Panc1 (cell line): ENCODE data around the gene ZNF266. TPM values are rescaled to one million over a fixed set of nuclear protein-coding genes. Genes with fewer than 3 reads are reported as not detected.

Experiments used
- ATAC-seq: fragments of 200-7000 bp; cut with Tn5 transposase; 2 replicates; pipeline ENCODE4 v1.9.1; 2020; ENCODE audit warnings: mild to moderate bottlenecking, moderate library complexity
- BruUV-seq: library from RNA; stranded (reverse); fragments of 400-500 nt; replicated peaks from 2 replicates; lab custom pipeline; 2021; lab: Mats Ljungman, UMichigan
- CTCF ChIA-PET: fragments of 300-600 bp; sonication (Branson Sonifier 250); formaldehyde crosslinking; loops from one replicate; lab custom pipeline; 2022; ENCODE audit warnings: antibody characterized with exemption; lab: Charles Lee
- POLR2A ChIA-PET: fragments of 300-600 bp; sonication (Branson Sonifier 250); formaldehyde crosslinking; loops from one replicate; lab custom pipeline; 2022; ENCODE audit warnings: antibody characterized with exemption; lab: Charles Lee
- DNase-seq: peaks from one replicate; pipeline ENCODE4 v3.0.0-alpha.2; 2010; ENCODE audit warnings: low read depth, low spot score
- H3K27ac ChIP-seq: 2 replicates; pipeline ENCODE4 v1.5.1; 2011; ENCODE audit warnings: mild to moderate bottlenecking, low read length, inconsistent platforms
- H3K27me3 ChIP-seq: fragments of 200-500 bp; sonication (Bioruptor generic); 2 replicates; pipeline ENCODE4 v1.6.0; 2014; ENCODE audit warnings: low read length, inconsistent platforms; ENCODE audit not compliant: control insufficient read depth, insufficient read depth
- H3K36me3 ChIP-seq: fragments of 200-500 bp; sonication (Bioruptor generic); 2 replicates; pipeline ENCODE4 v1.5.1; 2014; ENCODE audit warnings: inconsistent platforms, mild to moderate bottlenecking, low read length, moderate library complexity; ENCODE audit not compliant: control insufficient read depth, insufficient read depth
- H3K4me1 ChIP-seq: 2 replicates; pipeline ENCODE4 v1.5.1; 2011; ENCODE audit warnings: inconsistent platforms, mild to moderate bottlenecking, low read length, moderate library complexity; ENCODE audit not compliant: control insufficient read depth, insufficient read depth
- H3K4me3 ChIP-seq, 2 experiments: 2 replicates each; pipeline ENCODE4 v1.5.1; 2011 to 2012; ENCODE audit warnings: low read depth in 2 of 2, low read length in 2 of 2, mild to moderate bottlenecking in 2 of 2, inconsistent platforms in 1 of 2, moderate library complexity in 1 of 2
- H3K9me3 ChIP-seq: fragments of 200-500 bp; sonication (Bioruptor generic); 2 replicates; pipeline ENCODE4 v1.5.1; 2014; ENCODE audit warnings: low read depth, mild to moderate bottlenecking, inconsistent platforms, low read length, moderate library complexity; ENCODE audit not compliant: control insufficient read depth, insufficient read depth
- POLR2AphosphoS5 ChIP-seq: IDR thresholded peaks from 2 replicates; pipeline ENCODE4 v1.6.1; 2012; ENCODE audit warnings: mild to moderate bottlenecking, low read depth, low read length, moderate library complexity
- SIN3A ChIP-seq: IDR thresholded peaks from 2 replicates; pipeline ENCODE4 v1.6.1; 2012; ENCODE audit warnings: low read depth, mild to moderate bottlenecking, low read length, moderate library complexity, borderline replicate concordance; ENCODE audit not compliant: insufficient read depth
- TCF7L2 ChIP-seq: IDR thresholded peaks from 2 replicates; pipeline ENCODE4 v1.6.1; 2011; ENCODE audit warnings: mild to moderate bottlenecking, low read depth, low read length, inconsistent platforms
- in situ Hi-C: cut with HindIII; loops from 2 replicates; pipeline ENCODE4 v1.10.0; 2016; ENCODE audit warnings: low sequenced_read_pairs, low pct_unique_long_range_greater_than_20kb
- intact Hi-C: fragments of 100-400 bp; cut with micrococcal nuclease; formaldehyde crosslinking; loops from one replicate; pipeline ENCODE4 v1.10.0; 2022; ENCODE audit not compliant: unreplicated experiment
- total RNA-seq: library from RNA; stranded (reverse); gene quantifications from one replicate; pipeline ENCODE4 v1.2.1, GENCODE V29; 2021; ENCODE audit not compliant: unreplicated experiment
- TF ChIP-seq, protein P1 (sequence below), 2 experiments: IDR thresholded peaks; 2 replicates each; pipeline ENCODE4 v1.6.1; 2011 to 2012; ENCODE audit warnings: low read depth in 2 of 2, control low read depth in 1 of 2, low read length in 1 of 2, mild to moderate bottlenecking in 1 of 2, moderate library complexity in 1 of 2; ENCODE audit not compliant: insufficient read depth in 1 of 2
- TF ChIP-seq, protein P2 (sequence below): fragments of 450-650 bp; IDR thresholded peaks from 2 replicates; pipeline ENCODE4 v1.5.1; 2017; ENCODE audit warnings: mild to moderate bottlenecking

The ZNF266 gene
- total RNA-seq, 1 experiment from 2014 or later = 10.5 TPM

DNA sequence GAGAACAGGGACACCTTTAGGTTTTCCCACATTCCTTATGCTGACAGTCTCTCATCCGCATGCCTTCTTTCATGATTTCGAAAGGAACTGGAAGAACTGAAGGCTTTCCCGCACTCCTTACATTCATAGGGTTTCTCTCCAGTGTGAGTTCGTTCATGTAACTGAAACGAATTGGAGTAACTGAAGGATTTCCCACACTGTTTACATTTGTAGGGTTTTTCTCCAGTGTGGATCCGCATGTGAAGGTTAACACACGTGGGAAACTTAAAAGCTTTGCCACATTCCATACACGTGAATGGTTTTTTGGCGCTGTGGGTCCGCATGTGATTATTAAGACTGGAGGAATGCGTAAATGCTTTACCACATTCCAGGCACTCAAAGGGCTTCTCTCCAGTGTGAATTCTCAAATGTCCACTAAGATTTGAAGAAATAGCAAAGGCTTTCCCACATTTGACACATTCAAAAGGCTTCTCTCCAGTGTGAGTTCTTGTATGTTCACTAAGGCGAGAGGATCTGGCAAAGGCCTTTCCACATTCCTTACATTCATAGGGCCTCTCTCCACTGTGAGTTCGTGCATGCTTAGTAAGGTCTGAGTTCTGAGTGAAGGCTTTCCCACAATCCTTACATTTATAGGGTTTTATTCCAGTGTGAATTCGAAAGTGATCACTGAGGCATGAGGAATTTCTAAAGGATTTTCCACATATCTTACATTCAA lies 22.0 kb downstream of the ZNF266 start:
- peaks cover 54% of the 10 kb centered on the region for H3K9me3 ChIP-seq
- no TSS peak for BruUV-seq
- no peaks in the 10 kb centered on the region for H3K27me3 ChIP-seq
- CTCF ChIA-PET = no interaction called here
- intact Hi-C loops = no loop called here
- H3K4me3 ChIP-seq = no peak overlapping the region
- no peaks in the 10 kb centered on the region for H3K4me1 ChIP-seq
- in situ Hi-C loops = no loop called here
- peaks cover 10% of the 10 kb centered on the region for H3K36me3 ChIP-seq
- no peak overlapping the region for H3K27ac ChIP-seq
- ATAC-seq = no peak
- no peak for DNase-seq
- no peak for TF ChIP-seq SIN3A
- TF ChIP-seq, protein P1, sequence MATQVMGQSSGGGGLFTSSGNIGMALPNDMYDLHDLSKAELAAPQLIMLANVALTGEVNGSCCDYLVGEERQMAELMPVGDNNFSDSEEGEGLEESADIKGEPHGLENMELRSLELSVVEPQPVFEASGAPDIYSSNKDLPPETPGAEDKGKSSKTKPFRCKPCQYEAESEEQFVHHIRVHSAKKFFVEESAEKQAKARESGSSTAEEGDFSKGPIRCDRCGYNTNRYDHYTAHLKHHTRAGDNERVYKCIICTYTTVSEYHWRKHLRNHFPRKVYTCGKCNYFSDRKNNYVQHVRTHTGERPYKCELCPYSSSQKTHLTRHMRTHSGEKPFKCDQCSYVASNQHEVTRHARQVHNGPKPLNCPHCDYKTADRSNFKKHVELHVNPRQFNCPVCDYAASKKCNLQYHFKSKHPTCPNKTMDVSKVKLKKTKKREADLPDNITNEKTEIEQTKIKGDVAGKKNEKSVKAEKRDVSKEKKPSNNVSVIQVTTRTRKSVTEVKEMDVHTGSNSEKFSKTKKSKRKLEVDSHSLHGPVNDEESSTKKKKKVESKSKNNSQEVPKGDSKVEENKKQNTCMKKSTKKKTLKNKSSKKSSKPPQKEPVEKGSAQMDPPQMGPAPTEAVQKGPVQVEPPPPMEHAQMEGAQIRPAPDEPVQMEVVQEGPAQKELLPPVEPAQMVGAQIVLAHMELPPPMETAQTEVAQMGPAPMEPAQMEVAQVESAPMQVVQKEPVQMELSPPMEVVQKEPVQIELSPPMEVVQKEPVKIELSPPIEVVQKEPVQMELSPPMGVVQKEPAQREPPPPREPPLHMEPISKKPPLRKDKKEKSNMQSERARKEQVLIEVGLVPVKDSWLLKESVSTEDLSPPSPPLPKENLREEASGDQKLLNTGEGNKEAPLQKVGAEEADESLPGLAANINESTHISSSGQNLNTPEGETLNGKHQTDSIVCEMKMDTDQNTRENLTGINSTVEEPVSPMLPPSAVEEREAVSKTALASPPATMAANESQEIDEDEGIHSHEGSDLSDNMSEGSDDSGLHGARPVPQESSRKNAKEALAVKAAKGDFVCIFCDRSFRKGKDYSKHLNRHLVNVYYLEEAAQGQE (IDR thresholded peaks at IDR 0.05; ENCODE audit: insufficient read depth in 1 of 2, low read depth in 2 of 2, low read length in 1 of 2) = no peak
- TF ChIP-seq TCF7L2 = no peak
- no peak for TF ChIP-seq POLR2AphosphoS5
- TF ChIP-seq, protein P2, sequence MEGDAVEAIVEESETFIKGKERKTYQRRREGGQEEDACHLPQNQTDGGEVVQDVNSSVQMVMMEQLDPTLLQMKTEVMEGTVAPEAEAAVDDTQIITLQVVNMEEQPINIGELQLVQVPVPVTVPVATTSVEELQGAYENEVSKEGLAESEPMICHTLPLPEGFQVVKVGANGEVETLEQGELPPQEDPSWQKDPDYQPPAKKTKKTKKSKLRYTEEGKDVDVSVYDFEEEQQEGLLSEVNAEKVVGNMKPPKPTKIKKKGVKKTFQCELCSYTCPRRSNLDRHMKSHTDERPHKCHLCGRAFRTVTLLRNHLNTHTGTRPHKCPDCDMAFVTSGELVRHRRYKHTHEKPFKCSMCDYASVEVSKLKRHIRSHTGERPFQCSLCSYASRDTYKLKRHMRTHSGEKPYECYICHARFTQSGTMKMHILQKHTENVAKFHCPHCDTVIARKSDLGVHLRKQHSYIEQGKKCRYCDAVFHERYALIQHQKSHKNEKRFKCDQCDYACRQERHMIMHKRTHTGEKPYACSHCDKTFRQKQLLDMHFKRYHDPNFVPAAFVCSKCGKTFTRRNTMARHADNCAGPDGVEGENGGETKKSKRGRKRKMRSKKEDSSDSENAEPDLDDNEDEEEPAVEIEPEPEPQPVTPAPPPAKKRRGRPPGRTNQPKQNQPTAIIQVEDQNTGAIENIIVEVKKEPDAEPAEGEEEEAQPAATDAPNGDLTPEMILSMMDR = no peak
- POLR2A ChIA-PET = no interaction called here

DNA sequence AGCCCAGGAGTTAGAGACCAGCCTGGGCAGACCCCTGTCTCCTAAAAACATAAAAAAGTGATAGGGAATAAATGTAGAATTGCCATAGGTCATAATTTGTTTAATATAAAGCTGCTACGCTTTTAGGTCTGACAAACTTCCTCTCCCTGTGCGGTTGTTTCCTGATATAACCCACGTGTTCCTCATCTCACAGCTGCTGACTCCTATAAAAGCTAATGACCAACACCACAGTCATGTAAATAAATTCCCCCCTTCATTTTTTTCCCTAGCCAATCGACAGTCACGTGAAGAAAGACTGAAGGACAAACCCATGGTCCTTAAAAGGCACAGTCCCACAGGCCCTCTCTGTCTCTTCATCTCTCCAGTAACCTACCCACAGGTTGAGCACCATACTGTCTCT lies 27.5 kb downstream of the ZNF266 start:
- Histone ChIP-seq H3K27me3 (no peaks in the 10 kb centered on the region), H3K4me3 (no peak overlapping the region), H3K4me1 (no peaks in the 10 kb centered on the region), H3K9me3 (peaks cover 21% of the 10 kb centered on the region; the same call in 1 of the 2 replicates), H3K36me3 (no peaks in the 10 kb centered on the region; the same call in 1 of the 2 replicates), H3K27ac (no peak overlapping the region)
- no TSS peak for BruUV-seq
- TF ChIP-seq TCF7L2 (no peak), SIN3A (no peak), POLR2AphosphoS5 (no peak)
- TF ChIP-seq, protein P2 = no peak
- TF ChIP-seq, protein P1 (IDR thresholded peaks at IDR 0.05; ENCODE audit: insufficient read depth in 1 of 2, low read depth in 2 of 2, low read length in 1 of 2) = no peak
- in situ Hi-C loops = no loop called here
- POLR2A ChIA-PET = no interaction called here
- CTCF ChIA-PET = no interaction called here
- DNase-seq (no peak), ATAC-seq (no peak)
- intact Hi-C loops = no loop called here
